ENCODE results near the gene BMF.
A peak's percentile ranks its signal among the peaks of the same experiment; 100 is the strongest.

Gene BMF

GRCh38 chr15:40102897-40103858 is 5.5 kb downstream of the BMF start:
- DNase-seq: no peak

- no peak for DNase-seq
Measured at GRCh38 chr15:40100947-40101905, 7.5 kb downstream of the BMF start.

- no peak for DNase-seq
Measured at GRCh38 chr15:40100123-40100946, 8.3 kb downstream of the BMF start.

- DNase-seq: peak; percentile 60
Measured at GRCh38 chr15:40098489-40099261, 10.0 kb downstream of the BMF start.

- peak; percentile 60 for DNase-seq
Measured at GRCh38 chr15:40097968-40098476, 10.7 kb downstream of the BMF start.

- no peak for DNase-seq
Measured at GRCh38 chr15:40097096-40097967, 11.3 kb downstream of the BMF start.

GRCh38 chr15:40096094-40096891 is 12.4 kb downstream of the BMF start:
- DNase-seq: no peak

GRCh38 chr15:40095371-40096093 is 13.1 kb downstream of the BMF start:
- no peak for DNase-seq

GRCh38 chr15:40094156-40094555 is 14.5 kb downstream of the BMF start:
- DNase-seq: no peak

GRCh38 chr15:40092979-40093869 is 15.5 kb downstream of the BMF start:
- no peak for DNase-seq

GRCh38 chr15:40092256-40092978 is 16.3 kb downstream of the BMF start:
- no peak for DNase-seq

- DNase-seq: no peak
Measured at GRCh38 chr15:40091861-40092255, 16.8 kb downstream of the BMF start.

- DNase-seq: no peak
Measured at GRCh38 chr15:40090774-40091455, 17.8 kb downstream of the BMF start.

GRCh38 chr15:40088929-40089755 is 19.5 kb downstream of the BMF start:
- DNase-seq: no peak
